H1 (cell line): ENCODE results near the gene NAA25. TPM values are rescaled to one million over a fixed set of nuclear protein-coding genes. Genes with fewer than 3 reads are reported as not detected.

Source experiments
- RXRA ChIP-seq: IDR thresholded peaks from 2 replicates; pipeline ENCODE4 v1.6.1; 2011; ENCODE audit warnings: low read depth, mild to moderate bottlenecking, low read length, moderate library complexity; ENCODE audit not compliant: insufficient read depth
- TAF1 ChIP-seq: IDR thresholded peaks from 2 replicates; pipeline ENCODE4 v1.6.1; 2011; ENCODE audit warnings: mild to moderate bottlenecking, low read depth, low read length
- polyA plus RNA-seq, 7 experiments: library from polyadenylated mRNA; depleted of rRNA in 3 of 7; stranded (reverse) in 5 of 7; unstranded in 2 of 7; fragments of >200 nt in 5 of 7; fragments of 200-250 nt in 2 of 7; gene quantifications; 1 replicate in 5 of 7; 2 replicates in 1 of 7; 4 replicates in 1 of 7; pipeline versions ENCODE4 v1.2.1 to v1.2.3, GENCODE V29; 2011 to 2013; ENCODE audit warnings: missing spikeins in 2 of 7, mixed read lengths in 2 of 7
- total RNA-seq: library from RNA; stranded (reverse); fragmentation: NEBNext Ultra II Directional; extraction: Animal tissue kit (Norgen Biotek cat#: 25700); gene quantifications from 2 replicates; pipeline ENCODE4 v1.2.1, GENCODE V29; 2021

NAA25 gene
- total and polyA plus RNA-seq, 2 of the 8 experiments (the other 6 are each of a cell fraction or from before 2014, with no cell fraction given) = 10.8 to 60.3 TPM

DNA sequence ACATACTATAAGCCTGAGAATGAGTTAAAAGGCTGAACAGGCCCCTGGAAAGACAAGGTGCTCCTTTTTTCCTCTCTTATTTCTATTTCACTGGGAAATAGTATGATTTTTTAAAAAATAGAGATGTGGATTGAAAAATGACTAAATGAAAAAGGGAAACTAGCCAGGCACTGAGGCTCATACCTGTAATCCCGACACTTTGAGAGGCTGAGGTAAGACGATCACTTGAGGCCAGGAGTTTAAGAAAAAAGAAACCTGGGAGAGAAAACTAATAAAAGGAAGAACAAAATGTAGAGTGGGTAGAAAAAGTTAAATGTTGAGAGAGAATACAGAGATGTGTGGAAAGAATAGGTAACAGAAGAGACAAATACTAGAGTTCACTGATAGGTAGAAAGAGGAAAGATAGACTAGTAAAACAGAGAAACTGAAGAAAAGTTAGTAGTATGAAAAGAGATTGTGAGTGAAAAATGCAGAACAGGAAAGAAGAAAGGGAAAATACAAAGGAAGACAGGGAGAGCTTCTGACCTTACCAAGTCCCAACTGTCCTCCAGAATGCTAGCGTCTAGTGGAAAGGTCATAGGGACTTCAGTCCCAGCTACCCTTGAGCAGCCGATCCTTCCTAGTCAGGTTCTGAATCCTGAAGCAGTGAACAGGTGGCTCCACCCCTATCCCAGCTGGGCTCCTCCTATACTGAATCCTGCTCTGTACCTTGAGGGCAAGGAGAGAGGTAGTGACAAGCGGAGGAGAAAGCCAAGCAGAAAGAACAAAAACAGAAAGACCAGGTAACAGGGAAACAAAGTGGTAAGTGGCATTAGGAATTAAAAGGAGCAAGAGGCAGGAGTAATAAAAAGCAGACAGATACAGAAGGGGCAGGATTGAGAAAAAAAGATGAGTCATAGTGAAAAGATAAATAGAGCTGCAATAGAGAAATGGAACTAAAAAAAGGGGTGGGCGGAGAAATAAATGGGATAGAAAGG, 102.9 kb downstream of the NAA25 start (continued):
- TF ChIP-seq RXRA (no peak), TAF1 (no peak)
